ENCODE data around the gene PODNL1. TPM values are rescaled to one million over a fixed set of nuclear protein-coding genes. Genes with fewer than 3 reads are reported as not detected.
"Not testable (repeated sequence)": the region's sequence is repeated elsewhere in the genome, so short reads cannot be mapped to it uniquely, and the experiment has no call there.

Gene PODNL1
- polyA plus RNA-seq, 2 donors, result 3.9 to 5.3 TPM

GRCh38 chr19:13975870-13976269 lies 37.7 kb upstream of the PODNL1 start:
- H3K9me3 ChIP-seq (ENCODE audit: control insufficient read depth in 2 of 2, insufficient read depth in 1 of 2, low read depth in 1 of 2, low read length in 1 of 2), result no peaks in the 10 kb centered on the region
- H3K4me1 ChIP-seq (ENCODE audit: control insufficient read depth in 2 of 2, insufficient read depth in 2 of 2, low read length in 1 of 2), result peaks cover 0 to 11% of the 10 kb centered on the region in 2 donors
- H3K27ac ChIP-seq (ENCODE audit: low read depth in 2 of 2, low read length in 1 of 2), result no peak overlapping the region
- 91% methylated on average over 11 of the region's 11 CpGs for WGBS, 2 donors
- H3K27me3 ChIP-seq (ENCODE audit: control insufficient read depth in 1 of 2, insufficient read depth in 2 of 2, low read length in 2 of 2), result no peaks in the 10 kb centered on the region
- H3K4me3 ChIP-seq (ENCODE audit: low read depth in 1 of 2, low read length in 2 of 2), result no peak overlapping the region
- H3K36me3 ChIP-seq (ENCODE audit: control insufficient read depth in 2 of 2, insufficient read depth in 2 of 2, low read length in 1 of 2), result peaks cover 0 to 14% of the 10 kb centered on the region in 2 donors

GRCh38 chr19:13974073-13974472 lies 35.9 kb upstream of the PODNL1 start:
- WGBS, 2 donors, result 50 to 52% methylated on average over 12 of the region's 12 CpGs
- peaks cover 5 to 22% of the 10 kb centered on the region in 2 donors for H3K36me3 ChIP-seq (ENCODE audit: control insufficient read depth in 2 of 2, insufficient read depth in 2 of 2, low read length in 1 of 2)
- peaks cover 0 to 7% of the 10 kb centered on the region in 2 donors for H3K4me1 ChIP-seq (ENCODE audit: control insufficient read depth in 2 of 2, insufficient read depth in 2 of 2, low read length in 1 of 2)
- H3K27me3 ChIP-seq (ENCODE audit: control insufficient read depth in 1 of 2, insufficient read depth in 2 of 2, low read length in 2 of 2), result no peaks in the 10 kb centered on the region
- peak overlapping the region in 1 of 2 donors; percentile 26 for H3K27ac ChIP-seq (ENCODE audit: low read depth in 2 of 2, low read length in 1 of 2)
- H3K4me3 ChIP-seq (ENCODE audit: low read depth in 1 of 2, low read length in 2 of 2), result no peak overlapping the region
- no peaks in the 10 kb centered on the region for H3K9me3 ChIP-seq (ENCODE audit: control insufficient read depth in 2 of 2, insufficient read depth in 1 of 2, low read depth in 1 of 2, low read length in 1 of 2)

- H3K4me1 ChIP-seq (ENCODE audit: control insufficient read depth in 2 of 2, insufficient read depth in 2 of 2, low read length in 1 of 2); H3K4me3 ChIP-seq (ENCODE audit: low read depth in 1 of 2, low read length in 2 of 2); H3K27me3 ChIP-seq (ENCODE audit: control insufficient read depth in 1 of 2, insufficient read depth in 2 of 2, low read length in 2 of 2); H3K27ac ChIP-seq (ENCODE audit: low read depth in 2 of 2, low read length in 1 of 2); H3K9me3 ChIP-seq (ENCODE audit: control insufficient read depth in 2 of 2, insufficient read depth in 1 of 2, low read depth in 1 of 2, low read length in 1 of 2): not testable (repeated sequence)
- peaks cover 5 to 27% of the 10 kb centered on the region in 2 donors for H3K36me3 ChIP-seq (ENCODE audit: control insufficient read depth in 2 of 2, insufficient read depth in 2 of 2, low read length in 1 of 2)
- WGBS, 2 donors, result 96 to 97% methylated on average over 3 of the region's 3 CpGs
Observed at GRCh38 chr19:13973479-13973878, 35.3 kb upstream of the PODNL1 start.

- Histone ChIP-seq H3K9me3 (ENCODE audit: control insufficient read depth in 2 of 2, insufficient read depth in 1 of 2, low read depth in 1 of 2, low read length in 1 of 2) (no peaks in the 10 kb centered on the region), H3K36me3 (ENCODE audit: control insufficient read depth in 2 of 2, insufficient read depth in 2 of 2, low read length in 1 of 2) (peaks cover 5 to 34% of the 10 kb centered on the region in 2 donors), H3K4me3 (ENCODE audit: low read depth in 1 of 2, low read length in 2 of 2) (no peak overlapping the region), H3K27ac (ENCODE audit: low read depth in 2 of 2, low read length in 1 of 2) (no peak overlapping the region), H3K4me1 (ENCODE audit: control insufficient read depth in 2 of 2, insufficient read depth in 2 of 2, low read length in 1 of 2) (peaks cover 0 to 5% of the 10 kb centered on the region in 2 donors), H3K27me3 (ENCODE audit: control insufficient read depth in 1 of 2, insufficient read depth in 2 of 2, low read length in 2 of 2) (no peaks in the 10 kb centered on the region)
- WGBS, 2 donors, result 92 to 93% methylated on average over 37 of the region's 37 CpGs
Observed at GRCh38 chr19:13972368-13973155, 34.3 kb upstream of the PODNL1 start.

GRCh38 chr19:13971868-13972267 lies 33.7 kb upstream of the PODNL1 start:
- H3K4me3 ChIP-seq (ENCODE audit: low read depth in 1 of 2, low read length in 2 of 2), result not testable (repeated sequence)
- WGBS, 2 donors, result 69 to 82% methylated on average over 15 of the region's 15 CpGs
- H3K36me3 ChIP-seq (ENCODE audit: control insufficient read depth in 2 of 2, insufficient read depth in 2 of 2, low read length in 1 of 2), result peaks cover 5 to 37% of the 10 kb centered on the region in 2 donors

GRCh38 chr19:13969897-13970296 lies 31.7 kb upstream of the PODNL1 start:
- H3K4me3 ChIP-seq (ENCODE audit: low read depth in 1 of 2, low read length in 2 of 2), result no peak overlapping the region
- H3K4me1 ChIP-seq (ENCODE audit: control insufficient read depth in 2 of 2, insufficient read depth in 2 of 2, low read length in 1 of 2), result peaks cover 0 to 5% of the 10 kb centered on the region in 2 donors
- H3K36me3 ChIP-seq (ENCODE audit: control insufficient read depth in 2 of 2, insufficient read depth in 2 of 2, low read length in 1 of 2), result peaks cover 5 to 48% of the 10 kb centered on the region in 2 donors
- no peaks in the 10 kb centered on the region for H3K27me3 ChIP-seq (ENCODE audit: control insufficient read depth in 1 of 2, insufficient read depth in 2 of 2, low read length in 2 of 2)
- peaks cover 0 to 3% of the 10 kb centered on the region in 2 donors for H3K9me3 ChIP-seq (ENCODE audit: control insufficient read depth in 2 of 2, insufficient read depth in 1 of 2, low read depth in 1 of 2, low read length in 1 of 2)
- WGBS, 2 donors, result 90 to 91% methylated on average over 15 to 18 of the region's 18 CpGs
- H3K27ac ChIP-seq (ENCODE audit: low read depth in 2 of 2, low read length in 1 of 2), result no peak overlapping the region

More at GRCh38 chr19:13971868-13972267, 33.7 kb upstream of the PODNL1 start:
- H3K27me3 ChIP-seq (ENCODE audit: control insufficient read depth in 1 of 2, insufficient read depth in 2 of 2, low read length in 2 of 2); H3K4me1 ChIP-seq (ENCODE audit: control insufficient read depth in 2 of 2, insufficient read depth in 2 of 2, low read length in 1 of 2); H3K9me3 ChIP-seq (ENCODE audit: control insufficient read depth in 2 of 2, insufficient read depth in 1 of 2, low read depth in 1 of 2, low read length in 1 of 2); H3K27ac ChIP-seq (ENCODE audit: low read depth in 2 of 2, low read length in 1 of 2): not testable (repeated sequence)

GRCh38 chr19:13968999-13969398 lies 30.8 kb upstream of the PODNL1 start:
- Histone ChIP-seq H3K9me3 (ENCODE audit: control insufficient read depth in 2 of 2, insufficient read depth in 1 of 2, low read depth in 1 of 2, low read length in 1 of 2) (peaks cover 0 to 3% of the 10 kb centered on the region in 2 donors), H3K4me1 (ENCODE audit: control insufficient read depth in 2 of 2, insufficient read depth in 2 of 2, low read length in 1 of 2) (peaks cover 0 to under 1% of the 10 kb centered on the region in 2 donors), H3K27me3 (ENCODE audit: control insufficient read depth in 1 of 2, insufficient read depth in 2 of 2, low read length in 2 of 2) (no peaks in the 10 kb centered on the region), H3K4me3 (ENCODE audit: low read depth in 1 of 2, low read length in 2 of 2) (no peak overlapping the region), H3K27ac (ENCODE audit: low read depth in 2 of 2, low read length in 1 of 2) (no peak overlapping the region), H3K36me3 (ENCODE audit: control insufficient read depth in 2 of 2, insufficient read depth in 2 of 2, low read length in 1 of 2) (peaks cover 5 to 48% of the 10 kb centered on the region in 2 donors)
- 92 to 95% methylated on average over 18 of the region's 18 CpGs for WGBS, 2 donors

GRCh38 chr19:13968383-13968935 lies 30.2 kb upstream of the PODNL1 start:
- Histone ChIP-seq H3K4me1 (ENCODE audit: control insufficient read depth in 2 of 2, insufficient read depth in 2 of 2, low read length in 1 of 2) (no peaks in the 10 kb centered on the region), H3K4me3 (ENCODE audit: low read depth in 1 of 2, low read length in 2 of 2) (no peak overlapping the region), H3K9me3 (ENCODE audit: control insufficient read depth in 2 of 2, insufficient read depth in 1 of 2, low read depth in 1 of 2, low read length in 1 of 2) (peaks cover 0 to 3% of the 10 kb centered on the region in 2 donors), H3K27me3 (ENCODE audit: control insufficient read depth in 1 of 2, insufficient read depth in 2 of 2, low read length in 2 of 2) (no peaks in the 10 kb centered on the region), H3K36me3 (ENCODE audit: control insufficient read depth in 2 of 2, insufficient read depth in 2 of 2, low read length in 1 of 2) (peaks cover 5 to 49% of the 10 kb centered on the region in 2 donors), H3K27ac (ENCODE audit: low read depth in 2 of 2, low read length in 1 of 2) (no peak overlapping the region)
- 93 to 95% methylated on average over 22 of the region's 22 CpGs for WGBS, 2 donors

GRCh38 chr19:13967206-13967605 lies 29.0 kb upstream of the PODNL1 start:
- WGBS, 2 donors, result 94 to 97% methylated on average over 8 of the region's 8 CpGs
- not testable (repeated sequence) for H3K27me3 ChIP-seq (ENCODE audit: control insufficient read depth in 1 of 2, insufficient read depth in 2 of 2, low read length in 2 of 2); H3K9me3 ChIP-seq (ENCODE audit: control insufficient read depth in 2 of 2, insufficient read depth in 1 of 2, low read depth in 1 of 2, low read length in 1 of 2); H3K4me1 ChIP-seq (ENCODE audit: control insufficient read depth in 2 of 2, insufficient read depth in 2 of 2, low read length in 1 of 2); H3K27ac ChIP-seq (ENCODE audit: low read depth in 2 of 2, low read length in 1 of 2); H3K4me3 ChIP-seq (ENCODE audit: low read depth in 1 of 2, low read length in 2 of 2)
- H3K36me3 ChIP-seq (ENCODE audit: control insufficient read depth in 2 of 2, insufficient read depth in 2 of 2, low read length in 1 of 2), result peaks cover 5 to 47% of the 10 kb centered on the region in 2 donors

Data from esophagus (tissue), 2 donors.